ENCODE results near the gene PRDM12.

The PRDM12 gene

GRCh38 chr9:130630506-130631330 is 33.7 kb upstream of the PRDM12 start:
- FAIRE-seq (no peak), DNase-seq (ENCODE audit: insufficient read length, low spot score) (no peak)
- TF ChIP-seq POLR2A (IDR thresholded peaks at IDR 0.05; ENCODE audit: low read depth, low read length) (no peak), POU2F2 (IDR thresholded peaks at IDR 0.05; ENCODE audit: low read depth, low read length) (no peak), TAF1 (IDR thresholded peaks at IDR 0.05; ENCODE audit: low read depth, low read length) (no peak), POLR2AphosphoS5 (IDR thresholded peaks at IDR 0.05; ENCODE audit: low read depth, low read length) (no peak), SPI1 (IDR thresholded peaks at IDR 0.05; ENCODE audit: low read depth, low read length) (no peak), PAX5 (IDR thresholded peaks at IDR 0.05; ENCODE audit: insufficient read depth, low read length, severe bottlenecking) (no peak)

DNA sequence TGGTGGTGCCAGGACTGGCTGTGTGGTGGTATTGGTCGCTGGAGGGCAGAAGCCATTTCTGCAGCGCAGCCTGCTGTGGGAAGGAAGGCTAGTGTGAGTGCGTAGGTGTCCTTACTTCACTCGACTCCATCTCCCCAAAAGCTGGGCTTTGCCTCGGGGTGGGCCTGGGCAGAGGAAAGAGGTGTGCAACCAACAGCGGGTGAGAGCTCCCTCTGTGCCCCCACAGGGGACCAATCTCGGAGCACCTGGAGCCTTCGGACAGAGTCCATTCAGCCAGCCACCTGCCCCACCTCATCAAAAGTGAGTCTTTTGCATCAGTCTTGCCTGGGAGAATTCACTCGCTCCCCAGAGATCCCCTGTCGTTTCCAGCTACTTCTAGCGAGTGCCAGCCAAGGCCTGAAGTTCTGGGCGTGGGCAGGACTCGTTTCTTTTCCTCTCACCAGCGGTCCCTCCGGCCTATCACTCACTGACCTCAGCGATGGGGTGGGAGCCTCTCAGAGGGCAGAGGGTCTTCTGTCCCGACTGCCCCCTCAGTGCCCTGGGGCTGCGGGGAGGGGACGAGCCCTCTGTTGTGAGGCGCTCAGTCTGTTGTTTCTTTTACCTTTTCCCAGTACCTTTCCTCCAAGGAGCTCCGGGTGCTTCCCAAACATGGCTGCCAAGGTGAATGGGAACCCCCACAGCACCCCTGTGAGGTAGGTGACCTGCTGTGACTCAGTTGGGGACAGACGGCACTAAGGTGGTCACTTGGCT is 32.9 kb upstream of the PRDM12 start:
- DNase-seq (ENCODE audit: insufficient read length, low spot score), result no peak
- no peak for FAIRE-seq
- TF ChIP-seq POLR2AphosphoS5 (IDR thresholded peaks at IDR 0.05; ENCODE audit: low read depth, low read length), result no peak
- no peak for TF ChIP-seq PAX5 (IDR thresholded peaks at IDR 0.05; ENCODE audit: insufficient read depth, low read length, severe bottlenecking)
- no peak for TF ChIP-seq POU2F2 (IDR thresholded peaks at IDR 0.05; ENCODE audit: low read depth, low read length)
- no peak for TF ChIP-seq TAF1 (IDR thresholded peaks at IDR 0.05; ENCODE audit: low read depth, low read length)
- TF ChIP-seq POLR2A (IDR thresholded peaks at IDR 0.05; ENCODE audit: low read depth, low read length), result no peak
- no peak for TF ChIP-seq SPI1 (IDR thresholded peaks at IDR 0.05; ENCODE audit: low read depth, low read length)

- DNase-seq (ENCODE audit: insufficient read length, low spot score) (no peak), FAIRE-seq (no peak)
- no peak for TF ChIP-seq TAF1 (IDR thresholded peaks at IDR 0.05; ENCODE audit: low read depth, low read length)
Measured at GRCh38 chr9:130632081-130632710, 32.2 kb upstream of the PRDM12 start.

DNA sequence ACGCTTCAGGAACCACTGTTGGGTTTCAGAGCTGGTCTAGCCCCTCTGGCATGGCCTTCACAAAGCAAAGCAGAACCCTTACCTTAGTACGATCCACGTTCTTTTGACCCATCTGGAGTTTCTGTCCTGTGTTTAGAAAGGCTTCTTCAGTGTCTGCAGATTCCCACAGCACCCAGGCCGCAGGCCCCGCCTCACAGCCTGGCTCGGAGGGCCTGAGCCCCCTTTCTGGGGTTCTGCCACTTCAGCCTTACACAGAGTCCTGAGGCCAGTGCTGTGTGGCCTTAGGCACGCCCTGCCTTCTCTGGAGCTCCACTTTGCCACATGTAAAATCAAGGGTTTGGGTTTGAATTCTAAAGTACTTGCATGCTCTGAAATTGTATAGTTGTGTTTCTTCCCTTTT is 31.6 kb upstream of the PRDM12 start:
- DNase-seq (ENCODE audit: insufficient read length, low spot score) (no peak), FAIRE-seq (no peak)
- TF ChIP-seq PAX5 (IDR thresholded peaks at IDR 0.05; ENCODE audit: insufficient read depth, low read length, severe bottlenecking) (no peak), POLR2A (IDR thresholded peaks at IDR 0.05; ENCODE audit: low read depth, low read length) (no peak), POLR2AphosphoS5 (IDR thresholded peaks at IDR 0.05; ENCODE audit: low read depth, low read length) (no peak), TAF1 (IDR thresholded peaks at IDR 0.05; ENCODE audit: low read depth, low read length) (no peak), SPI1 (IDR thresholded peaks at IDR 0.05; ENCODE audit: low read depth, low read length) (no peak), POU2F2 (IDR thresholded peaks at IDR 0.05; ENCODE audit: low read depth, low read length) (no peak)

GRCh38 chr9:130633336-130634190 is 30.8 kb upstream of the PRDM12 start:
- no peak for FAIRE-seq
- no peak for DNase-seq (ENCODE audit: insufficient read length, low spot score)
- TF ChIP-seq TAF1 (IDR thresholded peaks at IDR 0.05; ENCODE audit: low read depth, low read length), result no peak
- TF ChIP-seq POLR2AphosphoS5 (IDR thresholded peaks at IDR 0.05; ENCODE audit: low read depth, low read length), result no peak
- TF ChIP-seq PAX5 (IDR thresholded peaks at IDR 0.05; ENCODE audit: insufficient read depth, low read length, severe bottlenecking), result no peak
- TF ChIP-seq POU2F2 (IDR thresholded peaks at IDR 0.05; ENCODE audit: low read depth, low read length), result no peak
- no peak for TF ChIP-seq POLR2A (IDR thresholded peaks at IDR 0.05; ENCODE audit: low read depth, low read length)
- TF ChIP-seq SPI1 (IDR thresholded peaks at IDR 0.05; ENCODE audit: low read depth, low read length), result no peak

DNA sequence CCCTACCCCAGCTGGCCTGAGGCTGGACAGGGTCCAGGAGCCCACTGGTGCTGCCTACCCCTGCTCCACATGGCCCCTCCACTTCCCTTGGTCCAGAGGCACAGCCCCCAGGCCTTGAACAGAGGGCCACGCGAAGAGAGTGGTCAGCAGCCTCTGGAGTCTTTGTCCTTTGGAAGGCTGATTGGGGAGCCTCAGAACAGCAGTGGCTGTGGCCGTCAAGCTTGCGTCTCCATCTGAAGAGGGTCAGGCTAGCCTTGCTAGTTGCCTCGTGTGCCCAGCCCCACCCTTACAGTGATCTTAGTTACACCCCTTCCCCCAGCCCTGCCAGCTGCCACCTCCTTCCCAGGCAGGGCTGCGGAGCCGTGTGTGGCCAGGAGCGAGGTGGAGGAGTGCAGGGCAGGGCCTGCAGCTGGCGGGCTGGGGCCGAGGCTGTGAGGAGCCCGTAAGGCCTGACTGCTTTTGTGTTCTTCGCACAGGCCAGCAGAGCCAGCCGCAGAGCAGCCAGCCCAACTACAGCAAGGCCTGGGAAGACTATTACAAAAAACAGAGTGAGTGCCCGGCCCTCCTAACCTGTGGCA is 30.1 kb upstream of the PRDM12 start:
- TF ChIP-seq POLR2A (IDR thresholded peaks at IDR 0.05; ENCODE audit: low read depth, low read length) (no peak), POU2F2 (IDR thresholded peaks at IDR 0.05; ENCODE audit: low read depth, low read length) (no peak), POLR2AphosphoS5 (IDR thresholded peaks at IDR 0.05; ENCODE audit: low read depth, low read length) (no peak), PAX5 (IDR thresholded peaks at IDR 0.05; ENCODE audit: insufficient read depth, low read length, severe bottlenecking) (no peak), TAF1 (IDR thresholded peaks at IDR 0.05; ENCODE audit: low read depth, low read length) (no peak), SPI1 (IDR thresholded peaks at IDR 0.05; ENCODE audit: low read depth, low read length) (no peak)
- DNase-seq (ENCODE audit: insufficient read length, low spot score), result no peak
- no peak for FAIRE-seq

DNA sequence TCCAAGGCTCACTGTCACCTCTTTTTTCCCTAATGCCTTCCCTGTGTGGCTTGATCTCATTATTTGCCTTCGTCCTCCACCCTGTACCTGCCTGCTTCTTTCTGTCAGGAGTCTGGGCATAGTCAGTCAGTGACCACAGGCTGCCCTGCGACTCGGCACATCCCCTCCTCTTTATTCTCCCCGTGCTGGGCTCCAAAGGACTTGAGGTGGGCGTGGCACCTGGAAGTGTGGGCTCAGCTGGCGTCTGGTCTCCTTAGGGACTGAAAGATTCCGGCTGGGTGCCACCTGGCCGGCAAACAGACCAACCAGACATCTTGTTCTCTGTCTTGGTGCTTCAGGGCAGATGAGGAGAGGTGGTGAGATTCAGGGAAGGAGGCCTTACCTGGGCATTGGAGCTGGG is 29.6 kb upstream of the PRDM12 start:
- no peak for FAIRE-seq
- TF ChIP-seq PAX5 (IDR thresholded peaks at IDR 0.05; ENCODE audit: insufficient read depth, low read length, severe bottlenecking) (no peak), POU2F2 (IDR thresholded peaks at IDR 0.05; ENCODE audit: low read depth, low read length) (no peak), TAF1 (IDR thresholded peaks at IDR 0.05; ENCODE audit: low read depth, low read length) (no peak), SPI1 (IDR thresholded peaks at IDR 0.05; ENCODE audit: low read depth, low read length) (no peak), POLR2A (IDR thresholded peaks at IDR 0.05; ENCODE audit: low read depth, low read length) (no peak), POLR2AphosphoS5 (IDR thresholded peaks at IDR 0.05; ENCODE audit: low read depth, low read length) (no peak)
- no peak for DNase-seq (ENCODE audit: insufficient read length, low spot score)

GRCh38 chr9:130635306-130635705 is 29.1 kb upstream of the PRDM12 start:
- DNase-seq (ENCODE audit: insufficient read length, low spot score) (no peak), FAIRE-seq (no peak)
- TF ChIP-seq POLR2AphosphoS5 (IDR thresholded peaks at IDR 0.05; ENCODE audit: low read depth, low read length) (no peak), POLR2A (IDR thresholded peaks at IDR 0.05; ENCODE audit: low read depth, low read length) (no peak), SPI1 (IDR thresholded peaks at IDR 0.05; ENCODE audit: low read depth, low read length) (no peak), POU2F2 (IDR thresholded peaks at IDR 0.05; ENCODE audit: low read depth, low read length) (no peak), TAF1 (IDR thresholded peaks at IDR 0.05; ENCODE audit: low read depth, low read length) (no peak), PAX5 (IDR thresholded peaks at IDR 0.05; ENCODE audit: insufficient read depth, low read length, severe bottlenecking) (no peak)
